Testis (tissue), 3 donors: ENCODE measurements around the gene BCR. TPM values are rescaled to one million over a fixed set of nuclear protein-coding genes. Genes with fewer than 3 reads are reported as not detected.

Source experiments
- DNase-seq: peaks from one replicate; pipeline ENCODE4 v3.0.0-alpha.2; 2019
- H3K27ac ChIP-seq, 2 donors: fragments of 200-600 bp; sonication (generic); one replicate each; pipeline ENCODE4 v1.5.1; 2019
- H3K27me3 ChIP-seq: fragments of 200-600 bp; sonication (generic); one replicate; pipeline ENCODE4 v1.5.1; 2019
- H3K36me3 ChIP-seq: fragments of 200-600 bp; sonication (generic); one replicate; pipeline ENCODE4 v1.5.1; 2017; ENCODE audit warnings: low read depth; ENCODE audit errors: missing control alignments
- H3K4me1 ChIP-seq: fragments of 200-600 bp; sonication (generic); one replicate; pipeline ENCODE4 v1.5.1; 2019
- H3K4me3 ChIP-seq, 2 donors: fragments of 200-600 bp; sonication (generic); one replicate each; pipeline ENCODE4 v1.5.1; 2017 to 2019
- H3K9me3 ChIP-seq: fragments of 200-600 bp; sonication (generic); one replicate; pipeline ENCODE4 v1.5.1; 2017
- CTCF ChIP-seq, 3 experiments: fragments of 450-650 bp in 2 of 3; fragments of 200-600 bp in 1 of 3; sonication (generic) in 1 of 3; IDR thresholded peaks; one replicate each; pipeline ENCODE4 v1.5.1; 2016 to 2019; ENCODE audit warnings: antibody characterized with exemption in 3 of 3, mild to moderate bottlenecking in 2 of 3, moderate library complexity in 1 of 3
- POLR2A ChIP-seq: fragments of 450-650 bp; IDR thresholded peaks from one replicate; pipeline ENCODE4 v1.6.1; 2017; ENCODE audit warnings: antibody characterized with exemption, mild to moderate bottlenecking, moderate library complexity
- WGBS, 2 donors: methylation state at CpG; one replicate each; pipeline ENCODE4 v1.1.5; 2018; 5-methylcytosine and 5-hydroxymethylcytosine counted together
- intact Hi-C: fragments of 100-400 bp; cut with DNase I; formaldehyde crosslinking; loops from one replicate; pipeline ENCODE4 v1.15.1; 2023; ENCODE audit warnings: low total_unique reads
- polyA plus RNA-seq: library from polyadenylated mRNA; stranded (reverse); fragments of 350-450 nt; fragmentation: Illumina TruSeq; extraction: RNeasy Lipid Tissue Mini Kit (QIAGEN cat#74804); gene quantifications from one replicate; pipeline ENCODE4 v1.2.3, GENCODE V29; 2014; ENCODE audit warnings: low read depth, low replicate concordance; ENCODE audit not compliant: insufficient read depth
- total RNA-seq, 2 donors: library from RNA; depleted of rRNA; stranded (reverse); fragments of >200 nt; gene quantifications; one replicate each; pipeline ENCODE4 v1.2.3, GENCODE V29; 2016

The BCR gene
- total and polyA plus RNA-seq, 3 donors from 2014 or later, result 52.5 to 108 (median 105) TPM

- TF ChIP-seq POLR2A (no peak), CTCF (IDR thresholded peaks at IDR 0.05) (no peak)
- H3K27me3 ChIP-seq, result no peaks in the 10 kb centered on the region
- no peak overlapping the region for H3K27ac ChIP-seq
- peak; percentile 88 for DNase-seq
- H3K36me3 ChIP-seq, result no peaks in the 10 kb centered on the region
- H3K9me3 ChIP-seq, result no peaks in the 10 kb centered on the region
- H3K4me3 ChIP-seq, result no peak overlapping the region
- intact Hi-C loops, result no loop called here
- peaks cover 34% of the 10 kb centered on the region for H3K4me1 ChIP-seq
- 23 to 36% methylated on average over 11 to 16 of the region's 16 CpGs for whole genome bisulfite sequencing, 2 donors
Observed at GRCh38 chr22:23237201-23237798, 57.0 kb downstream of the BCR start.

GRCh38 chr22:23237841-23238240, 57.5 kb downstream of the BCR start:
- Histone ChIP-seq H3K27ac (no peak overlapping the region), H3K4me1 (peaks cover 34% of the 10 kb centered on the region), H3K4me3 (no peak overlapping the region), H3K27me3 (no peaks in the 10 kb centered on the region), H3K36me3 (no peaks in the 10 kb centered on the region), H3K9me3 (no peaks in the 10 kb centered on the region)
- 71 to 79% methylated on average over 10 of the region's 10 CpGs for WGBS, 2 donors
- TF ChIP-seq CTCF (IDR thresholded peaks at IDR 0.05), result no peak
- no peak for TF ChIP-seq POLR2A
- no peak for DNase-seq
- intact Hi-C loops, result no loop called here

- DNase-seq, result no peak
Observed at GRCh38 chr22:23238707-23239106, 58.4 kb downstream of the BCR start.

GRCh38 chr22:23239429-23239828, 59.1 kb downstream of the BCR start:
- Histone ChIP-seq H3K9me3 (no peaks in the 10 kb centered on the region), H3K27ac (no peak overlapping the region), H3K4me3 (no peak overlapping the region), H3K27me3 (no peaks in the 10 kb centered on the region), H3K36me3 (no peaks in the 10 kb centered on the region), H3K4me1 (peaks cover 21% of the 10 kb centered on the region)
- TF ChIP-seq POLR2A (no peak), CTCF (IDR thresholded peaks at IDR 0.05) (no peak)
- WGBS, 2 donors, result 75 to 80% methylated on average over 2 of the region's 2 CpGs
- no peak for DNase-seq
- intact Hi-C loops, result no loop called here

More at GRCh38 chr22:23238707-23239106, 58.4 kb downstream of the BCR start:
- Histone ChIP-seq H3K4me1 (peaks cover 28% of the 10 kb centered on the region), H3K27me3 (no peaks in the 10 kb centered on the region), H3K9me3 (no peaks in the 10 kb centered on the region), H3K27ac (no peak overlapping the region), H3K36me3 (no peaks in the 10 kb centered on the region), H3K4me3 (no peak overlapping the region)
- TF ChIP-seq CTCF (IDR thresholded peaks at IDR 0.05) (no peak), POLR2A (no peak)
- 92 to 93% methylated on average over 9 of the region's 9 CpGs for WGBS, 2 donors
- intact Hi-C loops, result no loop called here
